Prostate gland (tissue), 2 donors: ENCODE measurements around the gene ZNF341. TPM values are rescaled to one million over a fixed set of nuclear protein-coding genes. Genes with fewer than 3 reads are reported as not detected.
"Not testable (repeated sequence)": the region's sequence is repeated elsewhere in the genome, so short reads cannot be mapped to it uniquely, and the experiment has no call there.

ENCODE experiments used
- DNase-seq: peaks from one replicate; pipeline ENCODE4 v3.0.0-alpha.2; 2019; ENCODE audit warnings: low spot score
- H3K27ac ChIP-seq, 2 donors: fragments of 200-600 bp; sonication (generic); 2 replicates each; pipeline ENCODE4 v1.5.1; 2017 to 2019
- H3K27me3 ChIP-seq: fragments of 200-600 bp; sonication (generic); replicated peaks from 2 replicates; pipeline ENCODE4 v1.5.1; 2019; ENCODE audit not compliant: insufficient read depth
- H3K36me3 ChIP-seq, 2 donors: fragments of 200-600 bp; sonication (generic); 1 replicate in 1 of 2; 2 replicates in 1 of 2; pipeline versions ENCODE4 v1.5.1 to v1.8.1; 2017 to 2019
- H3K4me1 ChIP-seq: fragments of 200-600 bp; sonication (generic); replicated peaks from 2 replicates; pipeline ENCODE4 v1.5.1; 2019
- H3K4me3 ChIP-seq, 2 donors: fragments of 200-600 bp; sonication (generic); 2 replicates each; pipeline ENCODE4 v1.5.1; 2017 to 2019
- H3K9me3 ChIP-seq: fragments of 200-600 bp; sonication (generic); 2 replicates; pipeline ENCODE4 v1.5.1; 2017
- CTCF ChIP-seq, 4 experiments: fragments of 200-600 bp in 2 of 4; fragments of 450-650 bp in 2 of 4; sonication (generic) in 2 of 4; IDR thresholded peaks; 1 replicate in 3 of 4; 2 replicates in 1 of 4; pipeline ENCODE4 v1.5.1; 2016 to 2019; ENCODE audit warnings: antibody characterized with exemption in 4 of 4, mild to moderate bottlenecking in 2 of 4, moderate library complexity in 2 of 4
- POLR2A ChIP-seq: fragments of 450-650 bp; IDR thresholded peaks from one replicate; pipeline ENCODE4 v1.6.1; 2016; ENCODE audit warnings: antibody characterized with exemption, mild to moderate bottlenecking
- POLR2AphosphoS5 ChIP-seq: sonication (generic); formaldehyde crosslinking; IDR thresholded peaks from one replicate; pipeline ENCODE4 v1.6.1; 2017; ENCODE audit warnings: antibody characterized with exemption
- WGBS: methylation state at CpG from one replicate; pipeline ENCODE4 v1.1.5; 2018; 5-methylcytosine and 5-hydroxymethylcytosine counted together
- intact Hi-C: fragments of 100-400 bp; cut with DNase I; formaldehyde crosslinking; loops from one replicate; pipeline ENCODE4 v1.14.2; 2022
- total RNA-seq, 2 donors: library from RNA; depleted of rRNA; stranded (reverse); fragments of >200 nt; gene quantifications; one replicate each; pipeline ENCODE4 v1.1.0, GENCODE V29; 2016

Gene ZNF341
- total RNA-seq, 2 donors from 2014 or later, result 2.8 to 7.0 TPM

GRCh38 chr20:33746325-33746998 is 14.7 kb downstream of the ZNF341 start:
- no peaks in the 10 kb centered on the region for H3K4me1 ChIP-seq
- no peak overlapping the region for H3K4me3 ChIP-seq
- no peak for DNase-seq
- H3K9me3 ChIP-seq, result no peaks in the 10 kb centered on the region
- TF ChIP-seq POLR2A (no peak), CTCF (IDR thresholded peaks at IDR 0.05) (no peak), POLR2AphosphoS5 (no peak)
- intact Hi-C loops, result no loop called here
- no peaks in the 10 kb centered on the region for H3K27me3 ChIP-seq
- 93% methylated on average over 12 of the region's 12 CpGs for WGBS
- H3K27ac ChIP-seq, result no peak overlapping the region
- no peaks in the 10 kb centered on the region for H3K36me3 ChIP-seq

DNA sequence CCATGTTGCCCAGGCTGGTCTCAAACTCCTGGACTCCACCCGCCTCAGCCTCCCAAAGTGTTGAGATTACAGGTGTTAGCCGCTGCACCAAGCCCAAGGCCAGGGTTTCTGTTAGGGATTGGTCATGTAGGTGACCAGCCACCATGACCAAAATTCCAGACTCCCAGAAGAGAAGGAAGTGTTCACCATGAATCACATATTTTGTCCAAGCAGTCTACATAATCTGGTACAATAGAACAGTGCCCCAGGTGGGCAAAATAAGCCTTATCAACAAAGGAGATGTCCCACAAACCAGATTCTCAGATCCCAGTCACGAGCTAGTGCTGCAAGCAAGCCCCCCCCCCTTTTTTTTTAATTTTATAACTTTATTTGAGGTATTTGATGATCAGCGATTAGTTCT is 20.0 kb downstream of the ZNF341 start:
- Histone ChIP-seq H3K9me3 (no peaks in the 10 kb centered on the region), H3K4me1 (no peaks in the 10 kb centered on the region), H3K27ac (no peak overlapping the region), H3K36me3 (peaks cover 0 to 8% of the 10 kb centered on the region in 2 donors), H3K27me3 (no peaks in the 10 kb centered on the region), H3K4me3 (no peak overlapping the region)
- TF ChIP-seq POLR2A (no peak), POLR2AphosphoS5 (no peak), CTCF (IDR thresholded peaks at IDR 0.05) (no peak)
- WGBS, result 91% methylated on average over 4 of the region's 4 CpGs
- intact Hi-C loops, result no loop called here
- no peak for DNase-seq

GRCh38 chr20:33753143-33753542 is 21.3 kb downstream of the ZNF341 start:
- WGBS, result 96% methylated on average over 7 of the region's 7 CpGs
- intact Hi-C loops, result no loop called here
- no peaks in the 10 kb centered on the region for H3K4me1 ChIP-seq
- H3K27me3 ChIP-seq, result no peaks in the 10 kb centered on the region
- DNase-seq, result no peak
- no peak overlapping the region for H3K4me3 ChIP-seq
- no peak overlapping the region for H3K27ac ChIP-seq
- no peak for TF ChIP-seq POLR2A
- no peak for TF ChIP-seq CTCF (IDR thresholded peaks at IDR 0.05)
- TF ChIP-seq POLR2AphosphoS5, result no peak
- H3K9me3 ChIP-seq, result no peaks in the 10 kb centered on the region
- H3K36me3 ChIP-seq, result peaks cover 0 to 8% of the 10 kb centered on the region in 2 donors

DNA sequence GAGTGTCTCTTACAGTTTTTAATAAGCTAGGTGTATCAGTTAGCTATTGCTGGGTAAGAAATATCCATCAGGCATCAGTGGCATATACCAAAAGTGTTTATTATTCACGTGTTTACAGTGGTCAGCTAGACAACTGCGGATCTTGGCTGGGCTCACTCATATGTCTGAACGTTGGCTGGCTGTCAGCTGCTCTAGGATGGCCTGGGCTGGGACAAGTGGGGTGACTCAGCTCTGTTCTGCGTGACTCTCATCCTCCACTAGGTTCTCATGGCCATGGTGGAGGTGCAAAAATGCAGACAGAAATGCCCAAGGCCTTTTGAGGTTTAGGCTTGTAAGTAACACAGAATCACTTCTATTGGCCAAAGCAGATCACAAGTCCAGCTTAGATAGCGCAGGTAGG is 22.0 kb downstream of the ZNF341 start:
- H3K36me3 ChIP-seq, result peaks cover 0 to 8% of the 10 kb centered on the region in 2 donors
- 93% methylated on average over 5 of the region's 5 CpGs for WGBS

GRCh38 chr20:33755936-33756490 is 24.2 kb downstream of the ZNF341 start:
- H3K27me3 ChIP-seq, H3K4me3 ChIP-seq, H3K4me1 ChIP-seq, H3K27ac ChIP-seq, H3K9me3 ChIP-seq, intact Hi-C loops, DNase-seq, H3K36me3 ChIP-seq: not testable (repeated sequence)
- WGBS, result 97% methylated on average over 10 of the region's 10 CpGs

More for the DNA sequence above, 22.0 kb downstream of the ZNF341 start:
- intact Hi-C loops, result no loop called here
- no peak overlapping the region for H3K27ac ChIP-seq
- H3K9me3 ChIP-seq, result no peaks in the 10 kb centered on the region
- no peaks in the 10 kb centered on the region for H3K4me1 ChIP-seq
- TF ChIP-seq CTCF (IDR thresholded peaks at IDR 0.05) (no peak), POLR2AphosphoS5 (no peak), POLR2A (no peak)
- H3K27me3 ChIP-seq, result no peaks in the 10 kb centered on the region
- DNase-seq, result no peak
- H3K4me3 ChIP-seq, result no peak overlapping the region
